HG02885 (cell line): ENCODE measurements around the gene ARHGEF39.
"Not testable (repeated sequence)": the region's sequence is repeated elsewhere in the genome, so short reads cannot be mapped to it uniquely, and the experiment has no call there.

Experiments used
- ATAC-seq: cut with Tn5 transposase; IDR thresholded peaks from one replicate; pipeline ENCODE4 v1.9.1; 2021; ENCODE audit warnings: mild to moderate bottlenecking; ENCODE audit not compliant: unreplicated experiment, poor library complexity

The ARHGEF39 gene

GRCh38 chr9:35628389-35628991 is 36.5 kb downstream of the ARHGEF39 start:
- ATAC-seq: no peak

DNA sequence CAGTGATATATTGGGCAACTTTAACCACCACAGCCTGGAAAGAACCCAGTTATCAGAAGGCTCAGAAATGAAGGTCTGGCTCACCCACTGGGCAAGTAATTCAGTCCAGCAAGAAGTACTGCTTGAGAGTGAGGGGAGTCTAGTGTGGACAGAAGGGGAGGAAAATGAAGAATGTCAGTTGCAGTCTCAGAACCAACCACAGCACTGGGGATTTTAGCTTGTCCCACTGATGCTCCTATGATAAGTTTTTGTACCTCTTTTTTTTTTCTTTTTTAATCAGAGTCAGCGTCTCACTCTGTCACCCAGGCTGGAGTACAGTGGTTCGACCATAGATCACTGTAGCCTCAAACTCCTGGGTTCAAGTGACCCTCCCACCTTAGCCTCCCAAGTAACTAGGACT is 37.4 kb downstream of the ARHGEF39 start:
- ATAC-seq: no peak

DNA sequence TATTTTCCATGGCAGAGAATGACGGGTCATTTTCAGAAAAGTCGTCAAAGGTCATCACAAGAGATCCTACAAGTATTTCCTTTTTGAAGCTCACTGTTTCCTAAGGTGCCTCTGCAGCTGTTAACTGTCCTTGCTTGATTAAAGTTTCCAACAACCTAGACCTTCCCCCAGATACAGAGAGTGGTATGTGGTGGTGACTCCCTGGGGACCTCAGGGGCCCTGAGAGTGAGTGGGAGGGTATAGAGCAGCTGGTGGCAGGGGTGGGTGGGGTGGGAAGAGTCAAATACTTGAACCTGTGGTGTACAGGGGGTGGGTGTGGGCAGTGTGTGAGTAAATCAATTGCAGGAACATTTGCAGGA is 45.2 kb downstream of the ARHGEF39 start:
- peak; percentile 58 for ATAC-seq

DNA sequence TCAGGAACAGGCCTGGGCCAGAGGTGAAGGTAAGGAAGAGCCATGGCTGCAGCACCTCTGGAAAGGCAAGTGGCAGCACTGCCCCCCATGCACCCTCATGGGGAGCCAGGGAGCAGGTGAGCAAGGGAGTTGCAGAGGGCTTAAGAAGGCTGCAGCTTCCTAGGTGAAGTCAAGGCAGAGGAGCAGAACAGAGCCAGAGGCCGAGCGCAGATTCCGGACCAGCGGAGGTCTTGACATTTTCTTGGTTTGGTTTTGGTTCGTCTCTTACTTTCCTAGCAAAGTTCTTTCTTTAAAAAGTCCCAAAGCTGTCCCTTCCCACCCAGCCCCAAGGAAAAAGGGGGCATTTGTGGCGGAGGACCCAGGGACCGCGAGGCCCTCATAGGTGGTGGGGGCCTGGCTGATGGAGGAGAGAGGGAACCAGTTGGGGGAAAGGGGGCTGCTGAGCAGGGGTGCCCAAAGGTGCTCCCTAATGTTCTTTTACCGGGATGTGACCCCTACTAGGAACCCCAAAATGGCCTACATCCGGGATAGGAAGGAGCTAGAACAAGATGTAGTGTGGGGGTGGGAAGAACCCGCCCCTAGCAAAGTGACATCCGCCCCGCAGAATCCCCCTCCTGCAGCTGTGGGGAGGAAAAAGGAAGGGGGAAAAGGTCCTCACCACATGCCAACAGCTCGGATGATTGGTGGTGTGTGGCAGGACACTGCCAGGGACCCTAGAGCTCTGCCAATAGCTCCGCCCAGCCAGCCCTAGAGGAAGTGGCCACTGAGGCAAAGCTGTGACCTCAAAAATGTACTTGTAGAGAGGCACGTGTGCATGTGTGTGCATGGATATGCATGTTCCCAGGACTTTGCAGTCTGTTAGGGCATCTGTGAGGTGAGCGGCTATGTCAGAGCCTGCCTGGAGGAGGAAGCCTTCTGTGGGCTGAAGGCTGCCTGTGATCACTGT is 45.9 kb downstream of the ARHGEF39 start:
- ATAC-seq: peak; percentile 32

DNA sequence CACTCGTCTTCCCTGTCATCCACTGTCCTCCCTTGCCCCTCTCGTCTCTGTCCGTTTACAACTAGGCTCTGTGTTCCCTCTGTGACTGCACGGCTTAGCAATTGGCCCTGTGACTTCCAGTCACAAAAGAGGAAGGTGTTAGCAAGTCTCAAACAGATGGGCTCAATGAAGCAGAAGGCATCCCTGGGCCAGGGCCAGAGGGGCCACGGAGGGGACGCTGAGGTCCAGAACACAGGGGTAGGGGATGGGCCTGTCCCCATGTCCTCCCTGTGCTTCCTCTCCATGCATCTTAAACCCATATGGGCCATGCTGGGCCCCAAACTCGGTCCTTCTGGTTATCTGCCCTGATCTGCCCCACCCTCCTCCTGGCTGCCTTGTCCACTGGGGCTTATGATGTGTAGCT is 46.7 kb downstream of the ARHGEF39 start, which contains the start of gene CD72:
Gene CD72, minus strand, starts transcription at position 89 of the 403 bp plus-strand sequence. CDS start 110 bp downstream, outside the sequence.
- no peak for ATAC-seq

GRCh38 chr9:35617548-35617947 is 47.4 kb downstream of the ARHGEF39 start:
- no peak for ATAC-seq

GRCh38 chr9:35616681-35617459 is 48.1 kb downstream of the ARHGEF39 start:
- peak; percentile 67 for ATAC-seq

GRCh38 chr9:35615981-35616680 is 48.9 kb downstream of the ARHGEF39 start:
- ATAC-seq: no peak

DNA sequence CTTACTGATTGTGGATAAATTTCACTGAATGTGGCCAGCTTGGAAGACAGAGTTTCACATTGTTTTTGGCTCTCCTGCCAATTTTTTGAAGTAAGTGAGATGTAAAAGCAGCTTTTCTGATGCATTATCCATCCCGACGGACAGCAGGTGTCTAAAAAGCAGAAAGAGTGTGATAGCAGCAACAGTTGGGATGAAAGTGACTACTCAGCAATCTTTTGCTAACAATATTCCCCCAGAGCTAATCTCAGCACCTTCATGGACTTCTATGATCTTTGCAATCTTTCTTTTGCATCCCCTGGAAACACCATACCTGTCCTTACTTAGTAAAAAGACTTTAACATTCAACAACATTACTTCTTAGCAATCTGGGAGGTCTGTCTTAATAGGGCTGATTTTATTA is 52.2 kb downstream of the ARHGEF39 start:
- ATAC-seq: no peak

DNA sequence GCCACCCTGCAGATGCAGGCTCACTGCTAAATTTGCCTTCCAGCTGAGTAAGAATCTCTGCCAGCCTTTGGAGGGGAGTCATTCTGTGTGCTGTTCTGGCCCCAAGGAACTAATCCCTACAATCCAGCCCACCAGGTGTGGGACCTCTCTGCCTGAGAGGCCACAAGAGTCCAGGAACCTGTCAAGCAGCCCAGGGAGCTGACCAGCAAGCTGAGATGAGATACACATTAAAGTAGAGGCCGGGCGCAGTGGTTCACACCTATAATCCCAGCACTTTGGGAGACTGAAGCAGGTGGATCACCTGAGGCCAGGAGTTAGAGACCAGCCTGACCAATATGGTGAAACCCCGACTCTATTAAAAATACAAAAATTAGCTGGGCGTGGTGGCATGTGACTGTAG is 52.9 kb downstream of the ARHGEF39 start:
- ATAC-seq: not testable (repeated sequence)

DNA sequence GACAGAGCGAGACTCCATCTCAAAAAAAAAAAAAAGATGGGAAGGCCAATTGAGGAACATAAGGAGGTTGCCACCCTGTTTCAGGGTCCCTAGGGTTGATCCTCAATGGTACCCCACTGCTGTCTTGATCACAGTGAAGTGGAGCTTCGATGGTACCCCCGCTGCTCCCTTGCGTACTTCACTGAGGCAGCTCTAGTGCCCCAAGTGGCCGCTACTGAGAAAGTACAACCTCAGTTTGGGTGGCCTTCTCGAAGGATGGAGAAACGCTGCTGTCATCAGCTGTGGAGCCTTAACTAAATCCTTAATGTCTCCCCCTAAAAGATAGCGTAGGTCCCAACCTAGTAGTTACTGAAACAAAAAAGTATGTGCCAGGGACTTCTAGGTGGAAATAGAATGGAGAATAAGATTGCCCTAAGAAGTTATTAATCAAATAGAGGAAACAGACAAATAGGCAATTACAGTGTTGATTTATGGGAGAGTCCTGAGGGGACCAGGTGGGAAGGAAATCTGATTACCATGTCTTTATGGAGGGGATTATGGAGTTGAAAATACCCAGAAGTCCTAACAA is 53.7 kb downstream of the ARHGEF39 start:
- no peak for ATAC-seq

GRCh38 chr9:35609820-35610163 is 55.2 kb downstream of the ARHGEF39 start:
- no peak for ATAC-seq
